HG03025 (cell line): ENCODE measurements around the gene TBC1D10B.
"Not testable (repeated sequence)": the region's sequence is repeated elsewhere in the genome, so short reads cannot be mapped to it uniquely, and the experiment has no call there.

ENCODE experiments used
- ATAC-seq: cut with Tn5 transposase; IDR thresholded peaks from one replicate; pipeline ENCODE4 v1.9.1; 2021; ENCODE audit warnings: mild to moderate bottlenecking, moderate library complexity; ENCODE audit not compliant: unreplicated experiment, low FRiP score

TBC1D10B gene

GRCh38 chr16:30338715-30339114 lies 31.6 kb downstream of the TBC1D10B start:
- not testable (repeated sequence) for ATAC-seq

DNA sequence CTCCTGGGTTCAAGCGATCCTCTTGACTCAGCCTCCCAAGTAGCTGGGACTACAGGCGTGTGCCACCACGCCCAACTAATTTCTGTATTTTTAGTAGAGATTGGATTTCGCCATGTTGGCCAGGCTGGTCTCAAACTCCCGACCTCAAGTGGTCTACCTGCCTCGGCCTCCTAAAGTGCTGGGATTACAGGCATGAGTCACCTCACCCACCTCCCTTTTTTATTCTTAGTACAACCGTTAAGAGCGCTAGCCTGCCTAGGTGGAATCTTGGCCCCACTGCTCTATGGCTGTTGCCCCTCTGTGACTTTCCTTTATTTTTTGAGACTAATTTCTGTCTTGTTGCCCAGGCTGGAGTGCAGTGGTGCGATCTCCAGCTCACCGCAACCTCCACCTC lies 32.3 kb downstream of the TBC1D10B start:
- ATAC-seq = not testable (repeated sequence)

GRCh38 chr16:30335598-30336474 lies 34.5 kb downstream of the TBC1D10B start:
- peak; percentile 8 for ATAC-seq

DNA sequence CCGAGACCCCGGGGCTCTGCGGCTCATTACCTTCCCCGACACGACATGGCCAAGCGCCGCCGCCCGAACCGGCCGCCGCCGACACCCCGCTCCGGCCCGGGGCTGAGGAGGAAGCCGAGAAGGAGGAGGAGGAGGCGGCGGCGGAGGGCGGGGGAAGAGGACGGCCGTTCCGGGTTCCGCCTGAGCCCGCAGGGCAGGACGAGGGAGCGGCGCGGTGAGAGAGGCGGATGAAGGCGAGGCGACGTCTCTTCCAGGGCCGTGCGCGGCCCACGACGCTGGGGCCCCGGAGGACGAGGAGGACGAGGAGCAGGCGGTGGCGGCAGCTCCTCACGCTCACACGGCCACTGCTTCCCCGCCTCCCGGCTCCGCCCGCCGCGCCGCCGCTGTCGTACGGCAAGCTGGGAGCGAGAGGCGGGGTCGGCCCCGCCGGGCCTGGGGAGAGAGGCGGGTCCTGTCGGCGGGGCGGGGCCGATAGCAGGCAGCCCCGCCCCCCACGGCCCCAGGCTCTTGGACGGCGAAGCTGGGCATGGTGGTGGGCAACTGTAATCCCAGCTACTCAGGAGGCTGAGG lies 35.2 kb downstream of the TBC1D10B start:
- ATAC-seq = peak; percentile 71

DNA sequence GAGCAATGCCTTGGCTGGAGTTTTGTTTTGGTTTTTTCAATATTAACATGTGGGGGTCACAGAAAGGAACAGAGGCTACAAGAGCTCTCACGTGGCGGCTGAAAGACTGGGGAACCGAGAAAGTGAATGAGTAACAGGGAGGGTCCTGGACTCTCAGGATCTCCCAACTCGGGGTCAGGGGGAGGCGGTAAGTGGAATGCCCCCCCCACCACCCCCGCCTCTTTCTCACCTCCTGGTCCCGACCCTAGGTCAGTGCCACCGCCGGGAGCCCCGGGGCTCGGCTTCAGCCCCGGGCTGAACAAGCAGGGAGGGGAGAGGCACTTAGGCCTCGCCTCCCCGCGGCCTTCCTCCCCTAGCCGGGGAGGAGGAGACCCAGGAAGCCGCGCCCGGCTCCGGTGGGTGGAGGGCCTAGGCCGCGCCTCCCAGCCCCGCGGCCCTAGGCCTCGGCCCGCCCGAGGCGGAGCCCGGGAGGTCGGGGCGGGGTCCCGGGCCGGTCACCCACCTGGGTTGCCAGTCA lies 35.8 kb downstream of the TBC1D10B start:
- peak; percentile 76 for ATAC-seq

- ATAC-seq = not testable (repeated sequence)
These were observed 46.1 kb downstream of the TBC1D10B start for GRCh38 chr16:30324220-30324619.

DNA sequence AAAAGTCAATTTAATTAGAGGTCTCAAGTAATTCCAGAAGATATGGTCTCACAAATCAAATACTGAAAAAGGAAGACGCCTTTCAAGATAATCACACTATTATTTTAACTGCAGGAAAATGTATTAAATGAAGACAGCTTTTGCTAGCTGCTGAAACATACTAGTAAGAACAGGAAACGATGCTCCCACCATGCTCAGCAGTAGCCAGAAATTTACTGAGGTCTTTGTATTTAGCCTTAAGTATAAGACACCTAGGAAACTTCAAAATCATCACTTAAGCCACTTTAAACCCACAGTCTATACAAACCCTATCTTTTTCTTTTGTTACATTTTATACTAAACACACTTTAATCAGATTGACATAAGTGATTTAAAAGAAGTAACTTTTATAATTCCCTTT lies 51.6 kb downstream of the TBC1D10B start:
- not testable (repeated sequence) for ATAC-seq

DNA sequence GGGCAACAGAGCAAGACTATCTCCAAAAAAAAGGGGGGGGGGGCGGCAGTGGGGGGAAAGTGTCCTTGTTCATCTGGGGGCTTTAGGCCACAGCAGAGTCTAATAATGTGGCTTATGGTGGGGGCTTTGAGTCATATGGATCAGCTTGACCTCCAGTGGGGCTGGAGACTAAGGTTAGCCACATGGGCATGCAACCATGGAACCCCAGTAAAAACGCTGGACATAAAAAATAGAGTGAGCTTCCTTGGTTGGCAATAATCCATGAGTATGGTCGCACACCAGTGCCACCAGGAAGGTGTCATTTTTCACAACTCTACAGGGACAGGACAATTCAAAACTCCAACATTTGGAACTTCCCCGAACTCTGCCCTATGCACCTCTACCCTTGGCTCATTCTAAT lies 59.4 kb downstream of the TBC1D10B start:
- not testable (repeated sequence) for ATAC-seq

DNA sequence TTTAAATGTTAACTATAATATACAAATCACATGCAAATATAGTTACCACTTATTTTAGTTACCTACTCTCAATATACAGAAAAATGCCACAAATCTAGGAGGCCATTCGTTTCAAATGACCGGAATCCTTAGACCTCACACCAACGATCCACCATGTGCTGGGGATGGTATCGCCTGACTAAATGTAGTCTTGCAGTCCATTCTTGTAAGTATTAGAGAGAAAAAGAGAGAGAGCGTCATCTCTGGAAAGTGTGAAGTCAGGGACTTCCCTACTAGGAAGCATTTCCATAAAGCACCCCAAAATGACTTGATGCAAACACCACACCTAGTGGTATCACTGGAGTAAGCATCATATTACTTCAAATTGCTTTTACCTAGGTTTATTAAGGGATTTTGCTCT lies 61.0 kb downstream of the TBC1D10B start:
- not testable (repeated sequence) for ATAC-seq
